ENCODE data around the gene MAPKAP1. TPM values are rescaled to one million over a fixed set of nuclear protein-coding genes. Genes with fewer than 3 reads are reported as not detected.

The MAPKAP1 gene
- total RNA-seq, 1 experiment from 2014 or later: 55.5 TPM

- Mint-ChIP-seq H3K27ac (ENCODE audit: unreplicated experiment) (no peak overlapping the region), H3K27me3 (ENCODE audit: unreplicated experiment) (no peaks in the 10 kb centered on the region), H3K4me1 (ENCODE audit: low read depth, unreplicated experiment) (no peaks in the 10 kb centered on the region), H3K9me3 (ENCODE audit: low read depth, unreplicated experiment) (no peaks in the 10 kb centered on the region), H3K36me3 (ENCODE audit: insufficient read depth, unreplicated experiment) (peaks cover 4% of the 10 kb centered on the region), H3K4me3 (ENCODE audit: low read depth, unreplicated experiment) (no peak overlapping the region)
- DNase-seq: no peak
- BruUV-seq (replicated peaks): no TSS peak
- intact Hi-C loops (cut with micrococcal nuclease; ENCODE audit: unreplicated experiment): no loop called here
- CTCF ChIA-PET: no interaction called here
- no peak for TF ChIP-seq CTCF (IDR thresholded peaks at IDR 0.05; ENCODE audit: unreplicated experiment)
Measured at GRCh38 chr9:125436613-125437443, 270.2 kb downstream of the MAPKAP1 start.

DNA sequence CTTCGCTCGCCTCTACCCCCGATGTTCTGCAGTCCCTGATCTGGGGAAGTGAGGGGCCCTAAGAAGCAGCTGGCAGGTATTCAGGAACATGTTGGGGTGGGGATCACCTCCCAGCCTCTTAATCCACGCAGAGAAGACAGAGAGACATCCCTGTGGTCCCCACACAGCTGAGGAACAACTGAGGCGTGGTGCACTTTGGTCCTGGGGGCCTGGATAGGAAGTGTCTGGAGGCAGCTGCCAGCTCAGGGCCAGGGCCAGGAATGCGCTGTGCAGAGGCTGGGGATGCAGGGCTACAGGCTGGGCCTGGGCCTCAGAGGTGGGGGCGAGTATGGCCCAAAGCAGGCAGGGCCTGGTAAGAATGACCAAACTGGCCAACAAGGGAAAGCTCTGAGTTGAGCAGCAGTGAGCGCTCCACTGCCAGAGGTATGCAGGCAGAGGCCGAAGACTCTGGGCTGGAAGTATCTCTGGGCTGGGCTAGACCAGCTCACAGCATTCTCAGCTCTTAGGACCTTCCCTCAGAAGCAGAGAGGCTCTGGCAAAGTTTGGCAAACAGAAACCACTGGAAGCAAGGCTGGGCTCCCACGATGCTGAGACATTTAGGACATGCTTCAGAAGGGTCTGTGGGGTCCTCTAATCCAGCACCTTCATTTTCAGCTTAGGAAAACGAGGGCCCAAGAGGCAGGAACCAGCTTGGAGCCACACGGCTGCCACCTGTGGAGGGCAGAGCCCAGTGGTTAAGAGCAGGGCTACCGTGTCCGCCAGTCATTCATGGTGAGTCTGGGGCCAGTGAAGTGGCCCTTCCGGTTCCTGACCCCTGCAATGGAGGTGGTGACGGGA lies 271.0 kb downstream of the MAPKAP1 start:
- no peak overlapping the region for H3K4me3 Mint-ChIP-seq (ENCODE audit: low read depth, unreplicated experiment)
- no peak for DNase-seq
- no peak overlapping the region for H3K27ac Mint-ChIP-seq (ENCODE audit: unreplicated experiment)
- no peaks in the 10 kb centered on the region for H3K4me1 Mint-ChIP-seq (ENCODE audit: low read depth, unreplicated experiment)
- CTCF ChIA-PET: no interaction called here
- intact Hi-C loops (cut with micrococcal nuclease; ENCODE audit: unreplicated experiment): no loop called here
- no TSS peak for BruUV-seq (replicated peaks)
- H3K36me3 Mint-ChIP-seq (ENCODE audit: insufficient read depth, unreplicated experiment): peaks cover 4% of the 10 kb centered on the region
- TF ChIP-seq CTCF (IDR thresholded peaks at IDR 0.05; ENCODE audit: unreplicated experiment): no peak
- H3K9me3 Mint-ChIP-seq (ENCODE audit: low read depth, unreplicated experiment): no peaks in the 10 kb centered on the region
- no peaks in the 10 kb centered on the region for H3K27me3 Mint-ChIP-seq (ENCODE audit: unreplicated experiment)

- peaks cover 4% of the 10 kb centered on the region for H3K36me3 Mint-ChIP-seq (ENCODE audit: insufficient read depth, unreplicated experiment)
- no peak for DNase-seq
- H3K4me1 Mint-ChIP-seq (ENCODE audit: low read depth, unreplicated experiment): no peaks in the 10 kb centered on the region
- no peak for TF ChIP-seq CTCF (IDR thresholded peaks at IDR 0.05; ENCODE audit: unreplicated experiment)
- intact Hi-C loops (cut with micrococcal nuclease; ENCODE audit: unreplicated experiment): no loop called here
- H3K27me3 Mint-ChIP-seq (ENCODE audit: unreplicated experiment): no peaks in the 10 kb centered on the region
- H3K4me3 Mint-ChIP-seq (ENCODE audit: low read depth, unreplicated experiment): no peak overlapping the region
- no peak overlapping the region for H3K27ac Mint-ChIP-seq (ENCODE audit: unreplicated experiment)
- H3K9me3 Mint-ChIP-seq (ENCODE audit: low read depth, unreplicated experiment): no peaks in the 10 kb centered on the region
- CTCF ChIA-PET: no interaction called here
- BruUV-seq (replicated peaks): no TSS peak
Measured at GRCh38 chr9:125434986-125435775, 271.8 kb downstream of the MAPKAP1 start.

GRCh38 chr9:125433461-125434011 lies 273.5 kb downstream of the MAPKAP1 start:
- Mint-ChIP-seq H3K27me3 (ENCODE audit: unreplicated experiment) (no peaks in the 10 kb centered on the region), H3K4me3 (ENCODE audit: low read depth, unreplicated experiment) (no peak overlapping the region), H3K36me3 (ENCODE audit: insufficient read depth, unreplicated experiment) (no peaks in the 10 kb centered on the region), H3K9me3 (ENCODE audit: low read depth, unreplicated experiment) (no peaks in the 10 kb centered on the region), H3K27ac (ENCODE audit: unreplicated experiment) (no peak overlapping the region), H3K4me1 (ENCODE audit: low read depth, unreplicated experiment) (no peaks in the 10 kb centered on the region)
- intact Hi-C loops (cut with micrococcal nuclease; ENCODE audit: unreplicated experiment): no loop called here
- CTCF ChIA-PET: no interaction called here
- DNase-seq: no peak
- no peak for TF ChIP-seq CTCF (IDR thresholded peaks at IDR 0.05; ENCODE audit: unreplicated experiment)
- no TSS peak for BruUV-seq (replicated peaks)

Measured in Calu3 (cell line).